SK-N-SH (cell line): Measurements from ENCODE around the gene PARVB. TPM values are rescaled to one million over a fixed set of nuclear protein-coding genes. Genes with fewer than 3 reads are reported as not detected.

Experiments used
- CTCF ChIA-PET: fragments of 300-600, 350-600 bp; formaldehyde crosslinking; extraction: SDS; loops from one replicate; lab custom pipeline; 2021; lab: Yijun Ruan, JAX
- POLR2A ChIA-PET: fragments of 350-600 bp; sonication (Branson Sonifier 250); formaldehyde crosslinking; extraction: SDS; loops from one replicate; lab custom pipeline; 2020; ENCODE audit warnings: antibody characterized with exemption, inconsistent platforms; lab: Yijun Ruan, JAX
- DNase-seq: peaks from one replicate; pipeline ENCODE4 v3.0.0; 2012
- H2AFZ ChIP-seq: fragments of 200-600 bp; sonication (generic); 2 replicates; pipeline ENCODE4 v1.8.1; 2016; ENCODE audit warnings: antibody characterized with exemption, mild to moderate bottlenecking, low read depth
- H3F3A ChIP-seq: fragments of 200-600 bp; sonication (generic); replicated peaks from 2 replicates; pipeline ENCODE3; 2016; ENCODE audit warnings: antibody characterized with exemption, mild to moderate bottlenecking; ENCODE audit not compliant: insufficient read depth
- H3K27ac ChIP-seq, 2 experiments: fragments of 200-500 bp in 1 of 2; fragments of 200-600 bp in 1 of 2; sonication (Bioruptor generic) in 1 of 2; sonication (generic), shearing (Covaris generic) in 1 of 2; 2 replicates each; pipeline versions ENCODE4 v1.5.1 to v1.6.1; 2014 to 2016; ENCODE audit warnings: low read depth in 2 of 2, inconsistent platforms in 1 of 2, low read length in 1 of 2, mild to moderate bottlenecking in 1 of 2, mixed read lengths in 1 of 2
- H3K27me3 ChIP-seq: fragments of 200-600 bp; sonication (generic), shearing (Covaris generic); 2 replicates; pipeline ENCODE4 v1.6.1; 2016; ENCODE audit warnings: mixed run types; ENCODE audit not compliant: insufficient read depth
- H3K36me3 ChIP-seq, 2 experiments: fragments of 200-500 bp in 1 of 2; fragments of 200-600 bp in 1 of 2; sonication (Bioruptor generic) in 1 of 2; sonication (generic) in 1 of 2; replicated peaks in 1 of 2; 2 replicates each; pipeline versions ENCODE3 to v1.5.1; 2014 to 2016; ENCODE audit warnings: low read length in 1 of 2, mild to moderate bottlenecking in 1 of 2; ENCODE audit not compliant: insufficient read depth in 2 of 2, control insufficient read depth in 1 of 2
- H3K4me1 ChIP-seq, 2 experiments: fragments of 200-500 bp in 1 of 2; fragments of 200-600 bp in 1 of 2; sonication (Bioruptor generic) in 1 of 2; sonication (generic), shearing (Covaris generic) in 1 of 2; 2 replicates each; pipeline versions ENCODE4 v1.5.1 to v1.6.1; 2014 to 2016; ENCODE audit warnings: low read depth in 1 of 2, low read length in 1 of 2, mixed run types in 1 of 2; ENCODE audit not compliant: insufficient read depth in 2 of 2, control insufficient read depth in 1 of 2
- H3K4me2 ChIP-seq: fragments of 200-600 bp; sonication (generic), shearing (Covaris generic); 2 replicates; pipeline ENCODE4 v1.6.1; 2017; ENCODE audit warnings: mixed run types
- H3K4me3 ChIP-seq, 2 experiments: fragments of 200-500 bp in 1 of 2; fragments of 200-600 bp in 1 of 2; sonication (Bioruptor generic) in 1 of 2; sonication (generic), shearing (Covaris generic) in 1 of 2; 2 replicates each; pipeline versions ENCODE4 v1.5.1 to v1.8.1; 2014 to 2016; ENCODE audit warnings: low read depth in 2 of 2, inconsistent platforms in 1 of 2, low read length in 1 of 2, mild to moderate bottlenecking in 1 of 2, mixed read lengths in 1 of 2, moderate library complexity in 1 of 2
- H3K79me2 ChIP-seq: fragments of 200-600 bp; sonication (generic); 2 replicates; pipeline ENCODE4 v1.8.1; 2017; ENCODE audit warnings: mild to moderate bottlenecking; ENCODE audit not compliant: insufficient read depth
- H3K9ac ChIP-seq: fragments of 200-600 bp; sonication (generic); 2 replicates; pipeline ENCODE4 v1.6.1; 2017; ENCODE audit warnings: mixed run types
- H3K9me2 ChIP-seq: fragments of 200-600 bp; sonication (generic); 2 replicates; pipeline ENCODE4 v1.6.1; 2017; ENCODE audit warnings: mixed run types
- H3K9me3 ChIP-seq: fragments of 200-600 bp; sonication (generic); 2 replicates; pipeline ENCODE4 v1.6.1; 2017; ENCODE audit warnings: mixed run types, mild to moderate bottlenecking, moderate library complexity
- H4K20me1 ChIP-seq: fragments of 200-600 bp; sonication (generic); 2 replicates; pipeline ENCODE4 v1.6.1; 2017; ENCODE audit warnings: mild to moderate bottlenecking, mixed run types; ENCODE audit not compliant: insufficient read depth
- CHD2 ChIP-seq: fragments of 150-350 bp; IDR thresholded peaks from 2 replicates; pipeline ENCODE4 v1.6.1; 2018; ENCODE audit warnings: low read length; ENCODE audit not compliant: partially characterized antibody
- EZH2phosphoT487 ChIP-seq: fragments of 200-600 bp; sonication (generic); IDR thresholded peaks from 2 replicates; pipeline ENCODE4 v1.6.1; 2017; ENCODE audit warnings: low read depth, mixed run types, mild to moderate bottlenecking, antibody characterized with exemption, moderate library complexity, borderline replicate concordance
- FOXJ3 ChIP-seq: sonication (generic); formaldehyde crosslinking; IDR thresholded peaks from 2 replicates; pipeline ENCODE4 v1.5.1; 2020; ENCODE audit warnings: mild to moderate bottlenecking, missing genetic modification reagents
- GABPA ChIP-seq: IDR thresholded peaks from 2 replicates; pipeline ENCODE4 v1.4.0; 2012; ENCODE audit warnings: low read depth, mild to moderate bottlenecking
- IRF3 ChIP-seq: fragments of 150-350 bp; IDR thresholded peaks from 2 replicates; pipeline ENCODE4 v1.6.1; 2016; ENCODE audit warnings: mild to moderate bottlenecking, low read depth, low read length
- MEF2A ChIP-seq: IDR thresholded peaks from 2 replicates; pipeline ENCODE4 v1.4.0; 2012; ENCODE audit warnings: low read depth, borderline replicate concordance
- NFIC ChIP-seq: IDR thresholded peaks from 2 replicates; pipeline ENCODE4 v1.4.0; 2012; ENCODE audit warnings: borderline replicate concordance
- PBX3 ChIP-seq: IDR thresholded peaks from 2 replicates; pipeline ENCODE4; 2012
- POLR2AphosphoS5 ChIP-seq: IDR thresholded peaks from 2 replicates; pipeline ENCODE4 v1.6.1; 2012; ENCODE audit warnings: low read depth, low read length
- RCOR1 ChIP-seq: fragments of 150-350 bp; IDR thresholded peaks from 2 replicates; pipeline ENCODE4 v1.6.1; 2017; ENCODE audit warnings: antibody characterized with exemption, low read length
- REST ChIP-seq: IDR thresholded peaks from 2 replicates; pipeline ENCODE4 v1.6.1; 2012; ENCODE audit warnings: mild to moderate bottlenecking, low read depth, low read length, moderate library complexity
- RFX5 ChIP-seq: IDR thresholded peaks from 2 replicates; pipeline ENCODE4 v1.6.1; 2012; ENCODE audit warnings: mild to moderate bottlenecking, improper control_type of control experiment, low read length
- RXRA ChIP-seq: IDR thresholded peaks from 2 replicates; pipeline ENCODE4 v1.4.0; 2012; ENCODE audit warnings: low read depth, mild to moderate bottlenecking, borderline replicate concordance
- SIN3A ChIP-seq: IDR thresholded peaks from 2 replicates; pipeline ENCODE4 v1.6.1; 2012; ENCODE audit warnings: low read depth, mild to moderate bottlenecking, low read length, moderate library complexity, borderline replicate concordance
- TCF12 ChIP-seq: IDR thresholded peaks from 2 replicates; pipeline ENCODE4 v1.4.0; 2012
- WGBS: methylation state at CpG from one replicate; pipeline ENCODE4 v1.1.6; 2017; ENCODE audit warnings: low lambda C conversion rate; 5-methylcytosine and 5-hydroxymethylcytosine counted together
- polyA plus RNA-seq, 3 experiments: library from polyadenylated mRNA; depleted of rRNA; stranded (reverse); fragments of >200 nt; gene quantifications; 2 replicates each; pipeline ENCODE4 v1.2.3, GENCODE V29; 2012

The PARVB gene
- polyA plus RNA-seq, 1 of the 3 experiments (the other 2 are of a cell fraction): 87.8 TPM

GRCh38 chr22:44154436-44154942 is 130.4 kb downstream of the PARVB start:
- Histone ChIP-seq H3K27ac (no peak overlapping the region), H3K9me3 (no peaks in the 10 kb centered on the region), H2AFZ (no peak overlapping the region), H3K79me2 (no peaks in the 10 kb centered on the region), H3K4me1 (peaks cover 0 to 11% of the 10 kb centered on the region in 2 experiments; a peak in 2 of 4 replicates), H3K27me3 (no peaks in the 10 kb centered on the region), H4K20me1 (no peaks in the 10 kb centered on the region)
- no peak for DNase-seq
- WGBS: 100% methylated on average over 2 of the region's 2 CpGs
- CTCF ChIA-PET: no interaction called here
- TF ChIP-seq REST (no peak), EZH2phosphoT487 (no peak), RFX5 (no peak), MEF2A (no peak), PBX3 (no peak), SIN3A (no peak), GABPA (no peak), RCOR1 (no peak), POLR2AphosphoS5 (no peak), IRF3 (no peak), CHD2 (no peak), NFIC (no peak), TCF12 (no peak), RXRA (no peak), FOXJ3 (no peak)
- TF ChIP-seq, all 33 proteins: peak for 0
- H3K9ac ChIP-seq: no peak overlapping the region
- no peaks in the 10 kb centered on the region for H3F3A ChIP-seq
- no peak overlapping the region for H3K4me2 ChIP-seq
- no peak overlapping the region for H3K4me3 ChIP-seq
- no peaks in the 10 kb centered on the region for H3K9me2 ChIP-seq
- no peaks in the 10 kb centered on the region for H3K36me3 ChIP-seq
- POLR2A ChIA-PET: no interaction called here
